GM21723 (cell line): ENCODE data around the gene C1QTNF9.
"Not testable (repeated sequence)": the region's sequence is repeated elsewhere in the genome, so short reads cannot be mapped to it uniquely, and the experiment has no call there.

ENCODE experiments used
- ATAC-seq: cut with Tn5 transposase; IDR thresholded peaks from one replicate; pipeline ENCODE4 v1.9.1; 2021; ENCODE audit warnings: mild to moderate bottlenecking, moderate library complexity; ENCODE audit not compliant: unreplicated experiment

The C1QTNF9 gene

GRCh38 chr13:24319641-24320040 lies 10.3 kb downstream of the C1QTNF9 start:
- ATAC-seq, result not testable (repeated sequence)

DNA sequence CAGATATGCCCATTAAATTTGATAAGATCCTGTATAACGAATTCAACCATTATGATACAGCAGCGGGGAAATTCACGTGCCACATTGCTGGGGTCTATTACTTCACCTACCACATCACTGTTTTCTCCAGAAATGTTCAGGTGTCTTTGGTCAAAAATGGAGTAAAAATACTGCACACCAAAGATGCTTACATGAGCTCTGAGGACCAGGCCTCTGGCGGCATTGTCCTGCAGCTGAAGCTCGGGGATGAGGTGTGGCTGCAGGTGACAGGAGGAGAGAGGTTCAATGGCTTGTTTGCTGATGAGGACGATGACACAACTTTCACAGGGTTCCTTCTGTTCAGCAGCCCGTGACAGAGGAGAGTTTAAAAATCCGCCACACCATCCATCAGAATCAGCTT lies 12.0 kb downstream of the C1QTNF9 start:
- not testable (repeated sequence) for ATAC-seq

GRCh38 chr13:24322470-24322869 lies 13.1 kb downstream of the C1QTNF9 start:
- ATAC-seq, result not testable (repeated sequence)

DNA sequence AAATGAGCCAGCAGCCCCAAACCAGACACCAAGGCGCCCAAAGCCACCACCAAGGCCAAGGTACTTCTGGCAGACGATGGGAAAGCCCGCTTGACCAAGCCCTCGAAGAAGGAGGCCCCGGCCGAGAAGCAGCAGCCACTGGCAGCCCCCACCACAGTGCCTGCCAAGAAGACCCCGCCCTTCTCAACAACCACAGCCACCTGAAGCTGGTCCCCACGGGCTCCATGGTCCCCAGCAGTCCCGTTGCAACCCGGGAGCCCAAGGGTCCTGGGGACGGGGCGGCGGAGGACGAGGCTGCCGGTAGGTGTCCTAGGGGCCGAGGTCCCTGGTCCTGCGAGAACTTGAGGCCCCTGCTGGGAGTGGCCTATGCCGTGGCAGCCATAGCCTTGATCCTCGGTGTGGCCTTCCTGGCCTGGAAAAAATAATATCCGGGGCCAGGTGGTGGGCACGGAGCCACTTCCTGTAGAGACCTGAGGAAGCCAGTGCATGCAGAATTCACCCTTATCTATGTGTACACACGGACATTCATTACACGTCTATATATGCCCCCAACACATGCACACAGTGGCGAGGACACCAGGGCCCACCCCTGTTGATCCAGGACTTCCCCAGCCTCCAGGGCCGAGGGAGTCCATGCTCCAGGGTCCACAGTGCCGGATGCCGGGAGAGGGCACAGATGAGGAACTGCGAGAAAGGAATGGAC lies 13.8 kb downstream of the C1QTNF9 start:
- no peak for ATAC-seq

DNA sequence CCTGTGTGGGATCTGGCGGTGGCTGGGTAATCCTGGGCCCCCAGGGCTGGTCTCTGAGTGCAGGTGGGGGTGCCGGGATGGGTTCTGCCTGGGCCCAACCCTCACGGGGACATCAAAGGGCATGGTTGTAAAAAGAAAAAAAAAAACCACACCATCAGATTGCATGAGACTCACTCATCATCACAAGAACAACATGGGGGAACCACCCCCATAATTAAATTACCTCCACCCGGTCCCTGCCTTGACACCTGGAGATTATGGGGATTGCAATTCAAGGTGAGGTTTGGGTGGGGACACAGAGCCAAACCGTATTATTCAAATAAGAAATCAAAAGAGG lies 14.3 kb downstream of the C1QTNF9 start:
- no peak for ATAC-seq

DNA sequence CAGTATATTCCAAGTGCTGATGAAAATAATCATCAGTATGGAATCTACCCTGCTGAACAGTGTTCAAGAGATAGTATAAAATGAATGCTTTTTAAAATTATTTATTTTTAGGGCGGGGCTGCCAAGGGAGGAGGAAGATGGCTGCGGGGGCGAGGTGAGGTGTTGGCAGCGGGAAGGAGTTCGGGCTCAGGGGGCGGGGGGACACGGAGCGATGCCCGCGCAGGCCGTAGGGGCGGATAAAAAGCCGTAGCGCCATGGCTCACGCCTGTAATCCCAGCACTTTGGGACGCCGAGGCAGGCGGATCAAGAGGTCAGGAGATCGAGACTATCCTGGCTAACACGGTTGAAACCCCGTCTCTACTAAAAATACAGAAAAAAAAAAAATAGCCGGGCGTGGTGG lies 18.2 kb downstream of the C1QTNF9 start:
- not testable (repeated sequence) for ATAC-seq

DNA sequence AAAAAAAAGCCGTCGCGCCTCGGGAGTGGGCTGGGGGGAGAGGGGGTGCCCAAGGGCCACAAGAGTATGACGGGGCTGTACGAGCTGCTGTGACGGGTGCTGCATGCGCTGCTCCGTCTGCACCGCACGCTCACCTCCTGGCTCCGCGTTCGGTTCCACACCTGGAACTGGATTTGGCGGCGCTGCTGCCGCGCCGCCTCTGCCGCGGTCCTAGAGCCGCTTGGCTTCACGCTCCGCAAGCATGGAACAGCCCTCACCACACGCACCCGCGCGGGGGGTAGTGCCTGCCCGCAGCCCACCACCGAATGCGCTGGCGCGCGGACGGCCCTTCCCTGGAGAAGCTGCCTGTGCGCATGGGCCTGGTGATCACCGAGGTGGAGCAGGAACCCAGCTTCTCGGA lies 18.8 kb downstream of the C1QTNF9 start:
- ATAC-seq, result no peak

- no peak for ATAC-seq
Measured at GRCh38 chr13:24338721-24339120, 29.3 kb downstream of the C1QTNF9 start.

GRCh38 chr13:24339937-24340607 lies 30.7 kb downstream of the C1QTNF9 start:
- ATAC-seq, result no peak

DNA sequence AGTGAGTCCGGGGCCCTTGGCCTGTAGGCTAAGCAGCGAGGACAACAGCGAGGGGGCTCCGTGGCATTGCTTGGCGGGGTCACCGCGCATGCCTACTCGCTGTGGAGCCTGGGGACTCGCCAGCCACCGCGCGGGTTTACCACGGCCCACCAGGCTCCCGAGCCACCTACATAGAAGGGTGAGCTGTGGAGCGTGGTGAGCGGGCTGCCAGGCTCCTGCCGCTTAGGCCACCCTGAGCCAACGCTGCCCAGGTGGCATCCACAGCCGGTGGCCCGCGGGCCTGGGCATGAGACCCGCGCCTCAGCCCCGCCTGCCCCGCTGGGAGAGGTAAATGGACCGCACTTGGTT lies 31.2 kb downstream of the C1QTNF9 start:
- ATAC-seq, result no peak

DNA sequence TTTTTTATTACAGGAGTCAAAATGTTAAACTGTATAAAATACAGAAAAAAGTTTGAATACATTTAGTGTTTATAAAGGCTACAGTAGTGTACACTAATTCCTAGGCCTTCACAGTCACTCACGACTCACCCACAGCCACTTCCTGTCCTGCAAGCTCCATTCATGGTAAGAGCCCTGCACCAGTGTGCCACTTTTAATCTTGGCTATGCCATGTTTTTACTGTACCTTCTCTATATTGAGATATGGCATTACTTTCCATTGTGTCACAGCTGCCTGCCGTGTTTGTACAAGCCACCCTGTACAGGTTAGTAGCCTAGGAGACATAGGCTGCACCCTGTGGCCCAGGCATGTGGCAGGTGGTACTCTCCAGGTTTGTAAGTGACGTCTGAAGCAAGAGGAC lies 32.1 kb downstream of the C1QTNF9 start:
- no peak for ATAC-seq

DNA sequence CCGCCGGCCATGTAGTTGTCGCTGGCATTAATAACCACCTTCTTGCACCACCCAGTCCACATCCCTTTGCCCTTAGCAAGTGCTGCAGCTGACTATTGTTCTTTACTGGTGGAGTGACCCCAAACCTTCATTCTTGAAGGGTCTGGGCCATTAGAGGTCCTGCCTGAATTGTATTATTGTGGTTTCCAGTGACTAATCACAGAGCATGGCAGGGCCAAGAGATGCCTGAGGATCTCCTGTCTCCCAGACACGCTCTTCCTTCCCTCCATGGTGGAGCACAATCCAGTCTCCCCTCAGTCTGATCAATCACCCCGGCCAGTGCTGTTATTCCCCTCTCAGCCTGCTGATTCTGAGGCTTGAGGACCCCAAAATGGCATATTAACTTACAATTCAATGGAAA lies 39.0 kb downstream of the C1QTNF9 start:
- ATAC-seq, result no peak

DNA sequence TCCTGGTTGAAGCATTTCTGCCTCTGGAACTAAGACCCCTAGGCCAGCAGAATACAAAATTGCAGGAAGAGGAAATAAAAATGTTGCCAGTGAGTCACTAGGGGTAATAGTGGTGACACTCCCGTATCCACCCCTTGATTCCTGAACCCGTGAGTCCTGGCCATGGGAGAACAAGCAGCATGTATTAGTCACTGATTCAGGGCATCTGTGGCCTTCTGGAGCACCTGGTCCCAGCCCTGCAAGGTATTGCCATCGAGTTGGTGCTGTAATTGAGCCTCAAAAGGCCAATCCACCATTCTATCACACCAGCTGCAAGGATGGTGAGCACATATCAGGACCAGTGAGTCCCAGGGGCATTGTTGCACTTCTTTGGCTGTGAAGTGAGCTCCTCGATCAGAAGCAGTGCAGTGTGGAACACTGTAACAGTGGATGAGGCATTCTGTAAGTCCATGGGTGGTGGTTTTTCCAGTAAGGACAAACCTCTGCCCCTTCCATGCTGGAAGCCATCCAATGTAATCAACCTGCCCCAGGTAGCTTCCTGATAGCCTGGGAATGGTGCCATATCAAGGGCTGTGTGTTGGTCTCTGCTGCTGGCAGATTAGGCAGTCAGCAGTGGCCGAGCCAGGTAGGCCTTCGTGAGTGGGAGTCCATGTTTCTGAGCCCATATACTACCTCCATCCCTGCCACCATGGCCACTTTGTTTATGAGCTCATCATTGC lies 39.6 kb downstream of the C1QTNF9 start:
- no peak for ATAC-seq

- ATAC-seq, result not testable (repeated sequence)
Measured at GRCh38 chr13:24349778-24350664, 40.6 kb downstream of the C1QTNF9 start.

GRCh38 chr13:24351423-24351822 lies 42.0 kb downstream of the C1QTNF9 start:
- no peak for ATAC-seq

GRCh38 chr13:24353736-24354135 lies 44.4 kb downstream of the C1QTNF9 start:
- no peak for ATAC-seq

DNA sequence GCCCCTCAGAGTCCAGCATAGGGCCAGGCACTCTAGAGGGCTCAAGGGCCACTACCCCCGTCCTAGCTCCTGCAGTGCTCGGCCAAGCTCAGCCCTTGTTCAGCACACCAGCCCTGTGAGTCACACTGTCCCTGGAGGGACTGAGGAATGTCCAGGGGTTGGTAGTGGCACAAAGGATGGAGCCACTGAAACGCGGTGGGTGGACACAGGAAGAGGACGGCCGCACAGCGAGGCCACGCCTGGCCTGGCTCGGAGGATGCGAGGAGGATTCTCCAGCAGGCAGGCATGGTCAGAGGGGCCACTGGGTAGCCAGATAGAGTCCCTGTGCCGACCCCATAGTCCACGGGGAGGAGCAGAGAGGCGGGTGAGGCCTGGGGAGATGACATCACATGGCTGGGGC lies 45.7 kb downstream of the C1QTNF9 start:
- ATAC-seq, result no peak

- no peak for ATAC-seq
Measured at GRCh38 chr13:24356270-24356669, 46.9 kb downstream of the C1QTNF9 start.

- ATAC-seq, result no peak
Measured at GRCh38 chr13:24356837-24357236, 47.5 kb downstream of the C1QTNF9 start.

- ATAC-seq, result no peak
Measured at GRCh38 chr13:24357756-24358155, 48.4 kb downstream of the C1QTNF9 start.

DNA sequence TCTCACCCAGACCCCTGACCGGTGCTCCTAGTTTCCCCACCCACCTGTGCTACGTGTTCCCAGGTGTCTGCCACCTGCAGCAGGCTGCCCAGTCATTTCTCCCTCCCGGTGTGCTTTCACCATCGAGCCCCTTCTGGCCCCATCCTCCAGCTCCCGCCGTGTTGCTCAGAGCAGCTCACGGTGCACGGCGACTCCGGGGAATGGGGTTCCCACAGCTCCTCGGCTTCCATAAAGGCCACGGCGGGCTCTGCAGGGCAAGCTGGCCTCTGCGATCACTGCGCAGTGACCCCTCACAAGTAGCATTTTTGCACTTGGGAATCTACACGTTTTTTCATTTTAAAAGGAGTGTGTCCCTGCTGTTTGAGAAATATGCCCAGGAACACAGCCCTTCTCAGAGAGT lies 49.5 kb downstream of the C1QTNF9 start:
- not testable (repeated sequence) for ATAC-seq
